Aorta (tissue), 5 donors: Measurements from ENCODE around the gene SLTM. TPM values are rescaled to one million over a fixed set of nuclear protein-coding genes. Genes with fewer than 3 reads are reported as not detected.
"Not testable (repeated sequence)": the region's sequence is repeated elsewhere in the genome, so short reads cannot be mapped to it uniquely, and the experiment has no call there.

Source experiments
- ATAC-seq: fragments of 200-7000 bp; cut with Tn5 transposase; one replicate; pipeline ENCODE4 v1.9.1; 2022; ENCODE audit warnings: moderate library complexity; ENCODE audit not compliant: low FRiP score
- DNase-seq, 2 donors: peaks; one replicate each; pipeline ENCODE4 v3.0.0-alpha.2; 2020
- H3K27ac ChIP-seq, 2 donors: one replicate each; pipeline ENCODE4 v1.5.1; 2013; ENCODE audit warnings: low read length in 2 of 2, mild to moderate bottlenecking in 2 of 2, moderate library complexity in 2 of 2, control low read depth in 1 of 2, inconsistent platforms in 1 of 2, low read depth in 1 of 2
- H3K27me3 ChIP-seq, 2 donors: one replicate each; pipeline ENCODE4 v1.6.1; 2013; ENCODE audit warnings: control low read depth in 1 of 2, low read length in 1 of 2, mild to moderate bottlenecking in 1 of 2, moderate library complexity in 1 of 2; ENCODE audit not compliant: insufficient read depth in 2 of 2, control insufficient read depth in 1 of 2
- H3K36me3 ChIP-seq, 2 donors: one replicate each; pipeline ENCODE4 v1.6.1; 2013; ENCODE audit warnings: control low read depth in 1 of 2, low read length in 1 of 2, mild to moderate bottlenecking in 1 of 2; ENCODE audit not compliant: insufficient read depth in 2 of 2, control insufficient read depth in 1 of 2
- H3K4me1 ChIP-seq, 2 donors: one replicate each; pipeline ENCODE4 v1.6.1; 2013; ENCODE audit warnings: low read length in 2 of 2, control low read depth in 1 of 2, mild to moderate bottlenecking in 1 of 2, moderate library complexity in 1 of 2; ENCODE audit not compliant: insufficient read depth in 2 of 2, control insufficient read depth in 1 of 2
- H3K4me3 ChIP-seq, 2 donors: one replicate each; pipeline ENCODE4 v1.5.1; 2013; ENCODE audit warnings: low read length in 2 of 2, control low read depth in 1 of 2, mild to moderate bottlenecking in 1 of 2
- H3K9me3 ChIP-seq: one replicate; pipeline ENCODE4 v1.6.1; 2013; ENCODE audit warnings: mild to moderate bottlenecking, low read length; ENCODE audit not compliant: control insufficient read depth
- WGBS, 2 donors: extraction: QIAGEN DNeasy Blood & Tissue Kit; methylation state at CpG; one replicate each; pipeline ENCODE4 v1.1.7; 2013; 5-methylcytosine and 5-hydroxymethylcytosine counted together
- intact Hi-C, 2 donors: fragments of 100-400 bp; cut with DNase I; formaldehyde crosslinking; loops; one replicate each; pipeline versions ENCODE4 v1.14.2 to v1.15.0; 2022
- polyA plus RNA-seq, 2 donors: library from polyadenylated mRNA; stranded (reverse); fragments of 200-250 nt; gene quantifications; one replicate each; pipeline ENCODE4 v1.2.3, GENCODE V29; 2013
- total RNA-seq, 2 donors: library from RNA; stranded (reverse); fragmentation: NEBNext Ultra II Directional; extraction: Animal tissue kit (Norgen Biotek cat#: 25700); gene quantifications; one replicate each; pipeline ENCODE4 v1.2.1, GENCODE V29; 2021
- donor health status: healthy with polysubstance abuse.
- donor health status: Bipolar disorder and iron deficiency.
- donor health status: DM: no; HTN: no; CAD: no.
- donor health status: DM: no; HTN: no; CAD: no.
- donor health status: DM: yes; HTN: yes; CAD: no.

Gene SLTM
- total and polyA plus RNA-seq, 4 donors = 42.4 to 99.5 (median 74.9) TPM

DNA sequence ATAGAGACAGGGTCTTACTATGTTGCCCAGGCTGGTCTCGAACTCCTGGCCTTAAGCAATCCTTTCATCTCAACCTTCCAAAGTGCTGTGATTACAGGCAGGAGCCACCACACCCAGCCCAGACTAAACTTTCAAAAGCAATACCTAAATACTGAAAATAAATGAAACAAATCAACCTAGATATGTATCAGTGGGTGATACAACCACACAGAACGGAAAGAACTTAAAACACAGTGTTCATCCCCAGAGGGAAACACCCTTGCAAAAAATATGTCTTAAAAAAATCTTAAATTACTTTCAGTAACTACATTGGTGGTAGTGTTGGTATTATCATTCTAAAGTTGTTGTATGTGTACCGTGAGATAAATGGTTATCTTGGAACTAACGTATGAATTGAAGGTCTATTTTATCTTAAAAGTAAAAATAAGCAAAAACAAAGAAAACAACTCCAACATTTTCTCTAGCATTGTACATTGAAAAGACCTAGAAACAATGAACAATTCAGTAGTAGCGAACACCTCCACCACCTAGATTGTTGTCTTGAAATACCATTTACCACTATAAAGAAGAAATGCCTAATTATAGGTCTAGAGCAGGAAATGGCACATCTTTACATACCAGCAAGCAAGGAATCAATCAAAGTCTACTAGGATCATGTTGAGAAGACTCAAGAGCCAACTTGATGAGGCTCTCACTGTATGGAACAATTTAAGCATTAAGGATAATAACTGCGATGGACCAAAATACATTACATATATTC lies 24.7 kb downstream of the SLTM start:
- Histone ChIP-seq H3K36me3 (no peaks in the 10 kb centered on the region), H3K27me3 (no peaks in the 10 kb centered on the region), H3K4me3 (no peak overlapping the region), H3K9me3 (no peaks in the 10 kb centered on the region), H3K27ac (no peak overlapping the region), H3K4me1 (no peaks in the 10 kb centered on the region)
- ATAC-seq (no peak), DNase-seq (no peak)
- intact Hi-C loops = no loop called here
- 92 to 94% methylated on average over 6 of the region's 6 CpGs for WGBS, 2 donors

GRCh38 chr15:58900631-58901030 lies 32.8 kb downstream of the SLTM start:
- 73 to 77% methylated on average over 3 of the region's 3 CpGs for WGBS, 2 donors
- Histone ChIP-seq H3K36me3 (peaks cover 3 to 8% of the 10 kb centered on the region in 2 donors), H3K27ac (no peak overlapping the region), H3K4me1 (no peaks in the 10 kb centered on the region), H3K9me3 (no peaks in the 10 kb centered on the region), H3K27me3 (no peaks in the 10 kb centered on the region), H3K4me3 (no peak overlapping the region)
- ATAC-seq = no peak
- no peak for DNase-seq
- intact Hi-C loops = no loop called here

- Histone ChIP-seq H3K4me3 (no peak overlapping the region), H3K4me1 (no peaks in the 10 kb centered on the region), H3K27ac (no peak overlapping the region), H3K36me3 (peaks cover 3 to 10% of the 10 kb centered on the region in 2 donors), H3K27me3 (no peaks in the 10 kb centered on the region), H3K9me3 (no peaks in the 10 kb centered on the region)
- 84 to 87% methylated on average over 1 of the region's 1 CpG for whole genome bisulfite sequencing, 2 donors
- intact Hi-C loops = no loop called here
- ATAC-seq (no peak), DNase-seq (no peak)
These were observed 35.3 kb downstream of the SLTM start for GRCh38 chr15:58898150-58898680.

- peaks cover 5 to 9% of the 10 kb centered on the region in 2 donors for H3K36me3 ChIP-seq
These were observed 44.1 kb downstream of the SLTM start for GRCh38 chr15:58889363-58889762.

GRCh38 chr15:58886921-58887320 lies 46.6 kb downstream of the SLTM start:
- H3K27ac ChIP-seq = no peak overlapping the region
- peaks cover 8 to 11% of the 10 kb centered on the region in 2 donors for H3K36me3 ChIP-seq

More at GRCh38 chr15:58889363-58889762, 44.1 kb downstream of the SLTM start:
- ATAC-seq (no peak), DNase-seq (no peak)
- WGBS, 2 donors = 81% methylated on average over 7 of the region's 7 CpGs
- Histone ChIP-seq H3K27me3 (no peaks in the 10 kb centered on the region), H3K9me3 (no peaks in the 10 kb centered on the region), H3K4me3 (no peak overlapping the region), H3K27ac (no peak overlapping the region), H3K4me1 (no peaks in the 10 kb centered on the region)
- intact Hi-C loops = no loop called here

GRCh38 chr15:58883926-58884325 lies 49.6 kb downstream of the SLTM start:
- ATAC-seq, intact Hi-C loops, H3K4me1 ChIP-seq, H3K36me3 ChIP-seq, H3K27ac ChIP-seq, H3K9me3 ChIP-seq, DNase-seq, H3K27me3 ChIP-seq, H3K4me3 ChIP-seq: not testable (repeated sequence)
- 92 to 96% methylated on average over 3 of the region's 3 CpGs for WGBS, 2 donors

More at GRCh38 chr15:58886921-58887320, 46.6 kb downstream of the SLTM start:
- DNase-seq (no peak), ATAC-seq (no peak)
- intact Hi-C loops = no loop called here
- 94 to 96% methylated on average over 12 of the region's 12 CpGs for WGBS, 2 donors
- H3K27me3 ChIP-seq = no peaks in the 10 kb centered on the region
- H3K9me3 ChIP-seq = no peaks in the 10 kb centered on the region
- no peaks in the 10 kb centered on the region for H3K4me1 ChIP-seq
- H3K4me3 ChIP-seq = no peak overlapping the region

DNA sequence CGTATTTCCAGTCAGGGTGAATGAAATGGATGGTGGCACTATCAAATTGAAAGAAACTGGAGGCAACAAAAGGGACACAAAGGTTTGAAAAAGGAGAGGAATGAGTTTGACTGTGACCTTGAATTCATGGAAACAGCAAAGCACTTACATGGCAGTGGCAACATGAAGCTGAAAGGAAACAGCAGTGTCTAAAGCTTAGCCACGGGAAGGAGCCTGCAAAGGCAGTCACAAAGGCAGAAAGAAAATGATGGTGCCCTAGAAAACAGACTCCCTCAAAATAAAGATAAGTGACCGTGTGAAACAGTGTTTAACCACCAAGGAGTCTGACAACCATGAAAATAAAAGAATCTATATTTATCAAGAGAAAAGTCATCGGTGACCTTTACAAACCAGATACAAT lies 51.2 kb downstream of the SLTM start:
- H3K4me1 ChIP-seq = no peaks in the 10 kb centered on the region
- H3K4me3 ChIP-seq = no peak overlapping the region
- H3K36me3 ChIP-seq = peaks cover 6 to 12% of the 10 kb centered on the region in 2 donors
- no peak overlapping the region for H3K27ac ChIP-seq
- ATAC-seq (no peak), DNase-seq (no peak)
- WGBS, 2 donors = 75 to 80% methylated on average over 4 of the region's 4 CpGs
- no peaks in the 10 kb centered on the region for H3K9me3 ChIP-seq
- intact Hi-C loops = no loop called here
- H3K27me3 ChIP-seq = no peaks in the 10 kb centered on the region

- H3K36me3 ChIP-seq = peaks cover 4 to 12% of the 10 kb centered on the region in 2 donors
These were observed 53.2 kb downstream of the SLTM start for GRCh38 chr15:58880320-58880719.

More at GRCh38 chr15:58880320-58880719, 53.2 kb downstream of the SLTM start:
- intact Hi-C loops = no loop called here
- Histone ChIP-seq H3K4me3 (no peak overlapping the region), H3K27ac (no peak overlapping the region), H3K4me1 (no peaks in the 10 kb centered on the region), H3K27me3 (no peaks in the 10 kb centered on the region), H3K9me3 (no peaks in the 10 kb centered on the region)
- WGBS, 2 donors = 84 to 85% methylated on average over 3 of the region's 3 CpGs
- ATAC-seq = no peak
- DNase-seq = no peak
